Measurements from ENCODE around the gene SLC16A4. TPM values are rescaled to one million over a fixed set of nuclear protein-coding genes. Genes with fewer than 3 reads are reported as not detected.

Gene SLC16A4
- total and polyA plus RNA-seq, 10 of the 15 experiments (the other 5 are each of a cell fraction or from before 2014, with no cell fraction given) = 0.13 to 2.2 (median 0.26) TPM; not detected in 1

DNA sequence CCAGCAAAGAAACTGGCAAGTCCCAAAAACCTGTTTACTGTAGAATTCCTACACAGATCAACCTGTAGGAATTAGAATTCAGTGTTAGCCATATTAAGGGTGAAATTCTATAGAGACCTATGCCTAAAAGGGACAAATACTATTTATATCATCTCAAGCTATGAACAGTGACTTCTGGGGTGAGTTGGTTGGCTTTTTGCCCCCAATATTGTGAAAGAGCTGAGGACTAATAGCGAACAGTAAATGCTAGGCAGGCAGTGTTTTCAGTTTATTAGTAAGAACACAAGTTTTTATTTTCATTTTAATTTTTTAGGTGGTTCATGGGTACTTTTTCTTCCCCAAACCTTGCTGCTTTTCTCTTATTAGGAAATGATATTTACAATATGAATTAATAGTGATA is 15.3 kb downstream of the SLC16A4 start:
- H3K79me2 ChIP-seq (ENCODE audit: control insufficient read depth, insufficient read depth, low read length) = no peaks in the 10 kb centered on the region
- H2AFZ ChIP-seq (ENCODE audit: control insufficient read depth, low read depth, low read length) = no peak overlapping the region
- H3K4me1 ChIP-seq (ENCODE audit: control insufficient read depth, insufficient read depth, low read length) = no peaks in the 10 kb centered on the region
- DNase-seq (ENCODE audit: low read depth, low spot score) (no peak), FAIRE-seq (no peak), ATAC-seq (no peak)
- no TSS peak for BruUV-seq (replicated peaks)
- SMC1A ChIA-PET (ENCODE audit: uncharacterized antibody, unreplicated experiment) = no interaction called here
- 100% methylated on average over 1 of the region's 1 CpG for whole genome bisulfite sequencing (ENCODE audit: insufficient coverage, insufficient replicate concordance, low lambda C conversion rate, missing lambda C conversion rate)
- RAD21 ChIA-PET (ENCODE audit: unreplicated experiment) = no interaction called here
- intact Hi-C loops (cut with micrococcal nuclease; ENCODE audit: unreplicated experiment) (no loop called here), in situ Hi-C loops (cut with MboI) (no loop called here)
- no peak overlapping the region for H3K4me3 ChIP-seq
- H4K20me1 ChIP-seq (ENCODE audit: control insufficient read depth, insufficient read depth) = no peaks in the 10 kb centered on the region
- no peaks in the 10 kb centered on the region for H3K27me3 ChIP-seq (replicated peaks in 1 of 2; ENCODE audit: control insufficient read depth in 2 of 2, insufficient read depth in 2 of 2, low read length in 1 of 2)
- no peak overlapping the region for H3K9ac ChIP-seq (ENCODE audit: control insufficient read depth, insufficient read depth, low read length)
- TF ChIP-seq ZNF207 (IDR thresholded peaks at IDR 0.05; ENCODE audit: borderline replicate concordance) (no peak), POLR2AphosphoS2 (IDR thresholded peaks at IDR 0.05; ENCODE audit: low read depth, low read length) (no peak), MTA3 (IDR thresholded peaks at IDR 0.05; ENCODE audit: borderline replicate concordance, low read length) (no peak), BMI1 (IDR thresholded peaks at IDR 0.05; ENCODE audit: borderline replicate concordance) (no peak), CBX5 (IDR thresholded peaks at IDR 0.05; ENCODE audit: low read depth) (no peak)
- TF ChIP-seq, protein P1, sequence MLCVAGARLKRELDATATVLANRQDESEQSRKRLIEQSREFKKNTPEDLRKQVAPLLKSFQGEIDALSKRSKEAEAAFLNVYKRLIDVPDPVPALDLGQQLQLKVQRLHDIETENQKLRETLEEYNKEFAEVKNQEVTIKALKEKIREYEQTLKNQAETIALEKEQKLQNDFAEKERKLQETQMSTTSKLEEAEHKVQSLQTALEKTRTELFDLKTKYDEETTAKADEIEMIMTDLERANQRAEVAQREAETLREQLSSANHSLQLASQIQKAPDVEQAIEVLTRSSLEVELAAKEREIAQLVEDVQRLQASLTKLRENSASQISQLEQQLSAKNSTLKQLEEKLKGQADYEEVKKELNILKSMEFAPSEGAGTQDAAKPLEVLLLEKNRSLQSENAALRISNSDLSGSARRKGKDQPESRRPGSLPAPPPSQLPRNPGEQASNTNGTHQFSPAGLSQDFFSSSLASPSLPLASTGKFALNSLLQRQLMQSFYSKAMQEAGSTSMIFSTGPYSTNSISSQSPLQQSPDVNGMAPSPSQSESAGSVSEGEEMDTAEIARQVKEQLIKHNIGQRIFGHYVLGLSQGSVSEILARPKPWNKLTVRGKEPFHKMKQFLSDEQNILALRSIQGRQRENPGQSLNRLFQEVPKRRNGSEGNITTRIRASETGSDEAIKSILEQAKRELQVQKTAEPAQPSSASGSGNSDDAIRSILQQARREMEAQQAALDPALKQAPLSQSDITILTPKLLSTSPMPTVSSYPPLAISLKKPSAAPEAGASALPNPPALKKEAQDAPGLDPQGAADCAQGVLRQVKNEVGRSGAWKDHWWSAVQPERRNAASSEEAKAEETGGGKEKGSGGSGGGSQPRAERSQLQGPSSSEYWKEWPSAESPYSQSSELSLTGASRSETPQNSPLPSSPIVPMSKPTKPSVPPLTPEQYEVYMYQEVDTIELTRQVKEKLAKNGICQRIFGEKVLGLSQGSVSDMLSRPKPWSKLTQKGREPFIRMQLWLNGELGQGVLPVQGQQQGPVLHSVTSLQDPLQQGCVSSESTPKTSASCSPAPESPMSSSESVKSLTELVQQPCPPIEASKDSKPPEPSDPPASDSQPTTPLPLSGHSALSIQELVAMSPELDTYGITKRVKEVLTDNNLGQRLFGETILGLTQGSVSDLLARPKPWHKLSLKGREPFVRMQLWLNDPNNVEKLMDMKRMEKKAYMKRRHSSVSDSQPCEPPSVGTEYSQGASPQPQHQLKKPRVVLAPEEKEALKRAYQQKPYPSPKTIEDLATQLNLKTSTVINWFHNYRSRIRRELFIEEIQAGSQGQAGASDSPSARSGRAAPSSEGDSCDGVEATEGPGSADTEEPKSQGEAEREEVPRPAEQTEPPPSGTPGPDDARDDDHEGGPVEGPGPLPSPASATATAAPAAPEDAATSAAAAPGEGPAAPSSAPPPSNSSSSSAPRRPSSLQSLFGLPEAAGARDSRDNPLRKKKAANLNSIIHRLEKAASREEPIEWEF (IDR thresholded peaks at IDR 0.05; ENCODE audit: insufficient replicate concordance, low read depth, low read length) = no peak
- TF ChIP-seq, protein P2, sequence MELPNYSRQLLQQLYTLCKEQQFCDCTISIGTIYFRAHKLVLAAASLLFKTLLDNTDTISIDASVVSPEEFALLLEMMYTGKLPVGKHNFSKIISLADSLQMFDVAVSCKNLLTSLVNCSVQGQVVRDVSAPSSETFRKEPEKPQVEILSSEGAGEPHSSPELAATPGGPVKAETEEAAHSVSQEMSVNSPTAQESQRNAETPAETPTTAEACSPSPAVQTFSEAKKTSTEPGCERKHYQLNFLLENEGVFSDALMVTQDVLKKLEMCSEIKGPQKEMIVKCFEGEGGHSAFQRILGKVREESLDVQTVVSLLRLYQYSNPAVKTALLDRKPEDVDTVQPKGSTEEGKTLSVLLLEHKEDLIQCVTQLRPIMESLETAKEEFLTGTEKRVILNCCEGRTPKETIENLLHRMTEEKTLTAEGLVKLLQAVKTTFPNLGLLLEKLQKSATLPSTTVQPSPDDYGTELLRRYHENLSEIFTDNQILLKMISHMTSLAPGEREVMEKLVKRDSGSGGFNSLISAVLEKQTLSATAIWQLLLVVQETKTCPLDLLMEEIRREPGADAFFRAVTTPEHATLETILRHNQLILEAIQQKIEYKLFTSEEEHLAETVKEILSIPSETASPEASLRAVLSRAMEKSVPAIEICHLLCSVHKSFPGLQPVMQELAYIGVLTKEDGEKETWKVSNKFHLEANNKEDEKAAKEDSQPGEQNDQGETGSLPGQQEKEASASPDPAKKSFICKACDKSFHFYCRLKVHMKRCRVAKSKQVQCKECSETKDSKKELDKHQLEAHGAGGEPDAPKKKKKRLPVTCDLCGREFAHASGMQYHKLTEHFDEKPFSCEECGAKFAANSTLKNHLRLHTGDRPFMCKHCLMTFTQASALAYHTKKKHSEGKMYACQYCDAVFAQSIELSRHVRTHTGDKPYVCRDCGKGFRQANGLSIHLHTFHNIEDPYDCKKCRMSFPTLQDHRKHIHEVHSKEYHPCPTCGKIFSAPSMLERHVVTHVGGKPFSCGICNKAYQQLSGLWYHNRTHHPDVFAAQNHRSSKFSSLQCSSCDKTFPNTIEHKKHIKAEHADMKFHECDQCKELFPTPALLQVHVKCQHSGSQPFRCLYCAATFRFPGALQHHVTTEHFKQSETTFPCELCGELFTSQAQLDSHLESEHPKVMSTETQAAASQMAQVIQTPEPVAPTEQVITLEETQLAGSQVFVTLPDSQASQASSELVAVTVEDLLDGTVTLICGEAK (IDR thresholded peaks at IDR 0.05; ENCODE audit: borderline replicate concordance) = no peak
- POLR2A ChIA-PET = interaction anchor here (1.3 to 2.1 kb wide), 2 partner anchors 25 to 27 kb away, joined by 3 to 6 read pairs; no protein-coding TSS in a partner anchor
- no peak overlapping the region for H3K4me2 ChIP-seq (ENCODE audit: control insufficient read depth, insufficient read depth)
- H3K36me3 ChIP-seq (ENCODE audit: control insufficient read depth in 2 of 2, insufficient read depth in 2 of 2, low read length in 1 of 2) = peaks cover 2 to 15% of the 10 kb centered on the region in 2 experiments
- no peaks in the 10 kb centered on the region for H3K9me3 ChIP-seq (replicated peaks; ENCODE audit: control insufficient read depth, insufficient read depth, low read length)
- H3K27ac ChIP-seq (ENCODE audit: control insufficient read depth, insufficient read depth) = no peak overlapping the region
- CTCF ChIA-PET = interaction anchor here (0.6 to 1.2 kb wide), 3 partner anchors 9 to 136 kb away, joined by 3 read pairs; no protein-coding TSS in a partner anchor
